ENCODE measurements around the gene C6orf136.

Gene C6orf136

DNA sequence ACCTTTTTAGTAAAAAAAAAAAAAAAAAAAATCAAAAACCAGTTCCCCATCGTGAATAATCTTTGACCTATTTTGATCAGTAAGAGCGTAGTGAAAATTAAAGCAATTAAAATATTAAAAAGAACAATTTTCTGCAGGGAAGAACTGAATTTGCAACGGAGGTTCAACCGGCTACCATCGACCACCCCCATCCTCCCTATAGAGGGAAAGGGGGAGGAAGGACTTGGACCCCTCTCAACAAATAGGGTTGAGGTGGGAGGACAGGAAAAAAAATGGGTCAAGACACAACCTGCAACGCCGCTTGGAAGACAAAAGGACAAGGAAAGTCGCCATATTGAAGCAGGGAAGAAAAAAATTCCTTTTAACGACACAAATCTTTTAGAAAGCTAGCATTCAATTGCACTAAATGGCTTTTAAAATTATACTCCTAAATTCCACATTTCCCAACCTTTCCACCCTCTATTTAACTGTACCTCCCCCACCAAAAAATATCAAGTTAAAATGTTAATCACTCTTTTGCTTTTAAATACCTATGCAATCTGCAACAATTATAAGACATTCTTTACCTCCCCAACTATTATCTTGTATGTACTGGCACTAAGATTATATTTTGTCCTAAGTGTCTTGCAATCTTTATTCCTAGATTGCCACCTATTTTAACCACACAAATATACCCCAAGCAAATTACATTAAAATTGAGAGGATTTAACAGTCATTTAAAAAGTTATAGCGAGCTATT lies 31.5 kb upstream of the C6orf136 start:
- FAIRE-seq, result no peak
- no peak for DNase-seq (ENCODE audit: insufficient read length, low spot score)

DNA sequence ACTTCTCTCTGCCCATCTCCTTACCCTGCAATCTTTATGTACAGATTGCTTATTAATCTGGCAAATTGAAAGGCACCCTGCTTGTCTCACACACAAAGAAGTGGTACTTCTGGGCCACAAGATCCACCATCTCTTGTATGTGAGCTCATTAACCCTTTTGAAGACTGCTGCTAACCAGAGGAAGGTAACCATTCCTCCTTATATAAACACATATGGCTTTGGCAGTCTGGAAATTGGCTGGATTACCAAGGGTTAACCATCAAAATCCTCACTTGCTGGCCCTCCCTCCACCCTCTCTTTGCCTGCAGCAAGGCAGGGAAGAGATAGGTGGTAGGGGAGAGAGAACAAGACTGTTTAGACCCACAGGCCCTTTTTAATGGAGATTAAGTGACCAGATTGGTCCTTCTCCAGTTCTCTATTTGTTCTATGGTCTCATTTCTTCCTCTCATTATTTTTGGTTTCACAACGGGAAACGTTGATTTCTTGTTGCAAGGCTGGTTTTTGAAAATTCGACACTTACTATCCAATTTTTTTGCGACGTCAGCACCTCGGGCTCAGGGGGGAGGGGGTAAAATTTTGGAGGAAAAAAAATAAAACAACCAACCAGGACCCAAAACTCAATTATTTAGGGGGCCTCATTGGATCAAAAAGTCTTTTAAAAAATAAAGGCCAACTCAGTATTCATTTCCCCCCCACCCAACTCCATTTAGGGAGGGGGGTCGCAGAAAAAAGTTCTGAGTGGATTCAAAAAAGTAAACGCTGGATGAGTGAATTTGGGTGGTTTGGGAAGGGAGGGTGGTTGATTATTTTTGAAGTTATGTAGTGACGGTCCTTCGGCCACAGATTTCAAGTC lies 30.7 kb upstream of the C6orf136 start:
- no peak for FAIRE-seq

DNA sequence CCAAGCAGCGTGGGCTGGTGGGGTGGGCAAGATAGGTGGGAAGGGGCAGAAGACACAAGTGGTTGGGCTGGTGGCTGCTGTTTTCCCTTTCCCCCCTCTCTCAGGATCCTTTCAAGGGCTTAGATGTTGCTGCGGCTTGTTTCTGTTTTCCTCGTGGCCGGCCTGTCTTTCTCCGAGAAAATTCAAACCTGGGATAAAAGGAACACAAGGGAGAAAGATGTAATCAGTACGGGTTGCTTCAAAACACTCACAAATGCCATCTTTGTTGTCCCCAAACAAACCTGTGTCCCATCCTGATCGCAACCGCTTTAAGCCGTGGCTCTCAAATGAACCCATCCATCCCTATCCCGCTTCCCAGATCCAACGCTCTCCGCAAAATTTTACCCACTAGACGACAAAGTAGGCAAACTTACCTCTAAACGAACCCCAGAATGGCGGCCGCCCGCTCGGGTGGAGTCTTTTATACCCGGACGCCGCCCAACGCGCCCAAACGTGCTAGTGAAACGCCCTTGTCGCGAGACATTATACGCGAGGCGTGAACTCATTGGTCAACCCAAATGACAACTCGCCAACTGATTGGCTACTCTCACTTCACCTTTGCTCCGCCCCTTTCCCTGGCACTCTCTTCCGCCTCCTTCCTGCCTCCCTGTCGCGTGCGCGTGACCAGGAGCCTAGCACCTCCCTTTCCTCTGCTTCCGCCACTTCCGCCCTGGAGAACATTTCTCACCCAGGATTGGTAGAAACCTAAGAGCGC lies 29.9 kb upstream of the C6orf136 start, which contains the start of gene PPP1R10:
PPP1R10 (minus strand) TSS at position 433 of the 754 bp plus-strand sequence. CDS start 7,299 bp downstream, outside the sequence.
- FAIRE-seq (peak; percentile 95), DNase-seq (ENCODE audit: insufficient read length, low spot score) (peak; percentile 94)

More for the DNA sequence above, 30.7 kb upstream of the C6orf136 start:
- no peak for DNase-seq (ENCODE audit: insufficient read length, low spot score)

DNA sequence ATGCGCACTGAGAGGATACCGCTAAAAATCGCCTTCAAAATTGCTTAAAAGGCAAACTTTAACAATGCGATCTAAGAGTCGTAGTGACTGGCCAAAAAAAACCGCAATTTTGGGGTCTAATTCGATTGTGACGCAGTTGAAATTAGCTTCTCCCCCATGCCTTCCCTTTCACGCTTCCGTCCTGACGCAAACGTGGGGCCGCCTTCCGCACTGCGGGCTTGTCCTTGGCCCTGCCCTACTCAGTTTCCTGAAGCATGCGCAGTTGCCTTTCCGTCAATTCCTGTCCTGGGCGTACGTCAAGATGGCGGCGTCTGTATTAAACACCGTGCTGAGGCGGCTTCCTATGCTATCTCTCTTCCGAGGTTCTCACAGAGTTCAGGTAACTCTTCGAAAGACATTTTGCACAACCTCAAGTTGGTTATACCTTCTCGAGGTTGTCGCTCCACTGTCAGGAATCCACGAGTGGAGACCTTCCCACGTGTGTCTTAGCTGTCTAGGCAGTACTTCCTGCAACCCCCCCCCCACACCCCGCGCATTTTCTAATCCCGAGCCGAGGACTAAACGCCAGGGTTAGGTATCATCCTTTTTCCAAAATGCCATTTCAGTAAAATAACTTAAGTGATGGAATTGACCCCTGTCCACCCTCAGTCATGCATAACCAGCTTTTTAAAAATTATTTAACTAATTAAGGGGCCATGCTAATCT lies 29.2 kb upstream of the C6orf136 start, which contains the start of gene MRPS18B:
MRPS18B (plus strand) TSS at position 276 of the 705 bp plus-strand sequence; CDS start at position 302, 26 bp downstream.
- no peak for FAIRE-seq

DNA sequence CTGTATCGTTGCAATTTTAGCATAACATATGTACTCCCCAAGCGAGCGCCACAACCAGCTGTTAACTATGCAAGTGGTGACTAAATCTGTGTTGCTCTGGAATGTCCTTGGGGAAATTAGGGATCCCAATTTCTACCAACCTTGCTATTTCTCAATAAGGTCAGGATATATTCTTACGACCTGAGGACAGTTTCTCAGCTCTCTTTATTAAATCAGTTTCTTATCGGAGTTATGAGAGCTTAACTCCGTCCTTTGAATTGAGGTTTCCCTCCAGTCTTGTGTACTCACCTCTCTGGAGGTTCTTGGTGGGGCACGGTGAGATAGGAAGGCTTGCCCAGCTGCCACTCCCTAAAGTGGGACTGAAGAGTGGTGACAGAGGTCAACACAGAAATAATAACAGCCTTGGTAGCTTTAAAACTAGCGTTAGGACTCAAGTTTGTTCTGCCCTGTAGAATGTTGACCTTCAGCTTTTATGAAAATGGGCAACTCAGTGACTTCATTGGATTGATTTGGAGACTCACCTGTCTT lies 28.6 kb upstream of the C6orf136 start:
- FAIRE-seq (no peak), DNase-seq (ENCODE audit: insufficient read length, low spot score) (no peak)

More for the DNA sequence above, 29.2 kb upstream of the C6orf136 start, which contains the start of gene MRPS18B:
- peak; percentile 91 for DNase-seq (ENCODE audit: insufficient read length, low spot score)

DNA sequence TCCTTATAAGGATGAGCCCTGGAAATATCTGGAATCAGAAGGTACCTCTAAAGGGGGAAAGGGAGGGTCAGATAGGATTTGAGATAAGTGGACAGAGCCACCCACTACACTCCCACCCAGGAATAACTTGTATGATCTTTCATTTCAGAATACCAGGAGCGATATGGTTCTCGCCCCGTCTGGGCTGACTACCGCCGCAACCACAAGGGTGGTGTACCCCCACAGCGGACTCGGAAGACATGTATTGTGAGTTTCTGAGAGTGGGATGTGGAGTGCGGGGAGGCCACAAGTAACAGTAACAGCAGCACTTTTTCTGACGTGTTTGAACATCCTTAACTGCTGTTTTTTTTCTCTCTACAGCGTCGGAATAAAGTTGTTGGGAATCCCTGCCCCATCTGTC lies 27.4 kb upstream of the C6orf136 start:
- DNase-seq (ENCODE audit: insufficient read length, low spot score), result no peak
- FAIRE-seq, result no peak

DNA sequence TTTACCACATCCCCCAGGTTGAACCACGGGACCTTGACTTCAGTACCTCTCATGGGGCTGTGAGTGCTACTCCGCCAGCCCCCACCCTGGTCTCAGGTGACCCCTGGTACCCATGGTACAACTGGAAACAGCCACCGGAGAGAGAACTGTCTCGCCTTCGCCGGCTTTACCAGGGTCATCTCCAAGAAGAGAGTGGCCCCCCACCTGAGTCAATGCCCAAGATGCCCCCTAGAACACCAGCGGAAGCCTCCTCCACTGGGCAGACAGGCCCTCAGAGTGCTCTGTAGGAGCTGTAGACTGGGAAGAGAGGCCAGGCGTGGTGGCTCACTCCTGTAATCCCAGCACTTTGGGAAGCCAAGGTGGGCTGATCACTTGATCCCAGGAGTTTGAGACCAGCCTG lies 21.4 kb upstream of the C6orf136 start:
- DNase-seq (ENCODE audit: insufficient read length, low spot score) (no peak), FAIRE-seq (no peak)

DNA sequence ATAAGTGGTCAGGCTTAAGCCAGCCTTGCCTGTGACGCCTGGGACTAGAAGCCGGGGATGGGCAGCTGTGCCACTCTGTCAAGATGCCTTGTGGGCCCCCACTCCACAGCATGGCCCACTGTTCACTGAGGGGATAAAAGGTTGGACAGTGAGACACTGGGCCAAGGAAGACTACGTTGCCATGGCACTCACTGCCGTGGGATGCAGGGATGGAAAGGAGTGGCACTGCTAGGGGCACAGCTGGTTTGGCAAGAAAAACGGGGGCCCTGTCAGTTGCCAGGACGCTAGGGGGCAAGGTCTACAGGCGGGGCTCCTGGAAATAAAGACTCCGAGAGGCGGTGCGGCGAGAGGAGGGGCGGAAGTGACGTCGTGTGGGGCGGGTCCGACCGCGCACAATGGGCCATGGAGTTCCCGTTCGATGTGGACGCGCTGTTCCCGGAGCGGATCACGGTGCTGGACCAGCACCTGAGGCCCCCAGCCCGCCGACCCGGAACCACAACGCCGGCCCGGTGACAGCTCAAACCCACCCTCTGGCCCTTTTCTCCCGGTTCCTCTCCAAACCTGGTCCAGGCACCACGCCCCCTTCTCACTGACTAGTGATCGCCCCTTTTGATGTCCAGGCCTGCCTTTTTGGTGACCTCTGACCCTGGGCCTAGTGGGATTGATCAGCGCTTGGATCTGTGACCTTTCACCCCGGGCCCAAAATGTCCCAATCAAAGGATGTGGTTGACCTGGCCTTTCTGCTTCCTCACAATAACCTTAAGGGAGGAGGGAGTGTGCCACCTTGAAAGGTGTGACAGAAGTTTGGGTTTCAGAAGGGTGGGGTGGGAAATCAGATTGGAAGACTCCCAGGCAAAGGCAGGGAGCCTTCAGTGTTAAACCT lies 20.2 kb upstream of the C6orf136 start, which contains the start of gene ATAT1:
ATAT1 (plus strand) TSS at position 391 of the 883 bp plus-strand sequence.
- FAIRE-seq (peak; percentile 74), DNase-seq (ENCODE audit: insufficient read length, low spot score) (peak; percentile 92)

DNA sequence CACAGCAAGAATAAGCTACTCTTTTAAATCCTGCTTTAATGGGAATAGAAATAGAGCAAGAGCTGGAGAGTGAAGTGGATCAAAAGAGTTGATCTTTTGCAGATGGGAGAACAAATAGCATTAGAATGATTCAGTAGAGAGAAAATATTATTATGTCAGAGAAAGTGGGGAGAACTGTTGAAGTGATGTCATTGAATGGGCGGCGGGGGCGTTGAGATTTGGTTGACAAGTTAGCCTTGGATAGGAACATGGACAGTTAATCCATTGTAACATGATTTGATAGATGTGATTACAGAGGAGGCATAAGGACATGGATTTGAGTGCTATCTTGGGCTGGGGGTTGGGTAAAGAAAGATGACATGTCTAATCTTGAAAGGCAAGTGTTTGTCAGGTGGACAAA lies 11.1 kb upstream of the C6orf136 start:
- FAIRE-seq, result no peak
- no peak for DNase-seq (ENCODE audit: insufficient read length, low spot score)

DNA sequence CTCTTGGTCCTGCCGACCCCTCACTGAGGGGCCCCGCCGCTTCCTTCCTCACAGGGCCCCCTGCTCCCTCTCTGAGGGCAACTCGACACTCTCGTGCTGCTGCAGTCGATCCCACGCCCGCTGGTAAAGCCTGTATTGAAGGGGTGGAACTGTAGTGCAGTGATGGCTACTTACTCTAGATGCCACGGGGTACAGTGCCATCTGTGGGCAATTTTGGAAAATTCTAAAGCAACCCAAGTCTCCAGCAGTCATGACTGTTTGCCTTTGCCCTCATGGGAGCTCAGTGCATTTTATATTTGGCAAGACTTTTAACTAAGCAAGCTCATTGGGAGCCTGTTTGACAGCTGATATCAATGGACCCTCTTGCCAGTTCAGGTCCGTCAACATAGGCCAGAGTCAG lies 6.5 kb upstream of the C6orf136 start:
- DNase-seq (ENCODE audit: insufficient read length, low spot score) (no peak), FAIRE-seq (no peak)

DNA sequence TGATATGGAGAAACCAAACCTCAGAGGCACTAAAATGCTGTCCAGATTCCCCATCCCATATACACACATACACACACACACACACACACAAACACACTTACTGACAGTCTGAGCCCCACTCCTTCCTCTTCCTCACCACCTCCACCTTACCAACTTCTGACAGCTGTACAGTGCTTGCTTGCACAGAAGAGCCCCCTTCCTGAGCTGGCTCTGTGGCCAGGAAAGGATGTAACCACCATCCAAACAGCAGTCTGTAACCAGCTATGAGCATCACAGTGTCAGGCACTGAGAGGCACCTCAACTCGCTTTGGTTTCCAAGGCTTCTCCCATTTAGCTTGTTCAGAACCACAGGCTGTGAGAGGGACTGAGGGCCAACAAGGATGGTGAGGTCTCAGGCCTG lies 5.9 kb upstream of the C6orf136 start:
- no peak for FAIRE-seq
- no peak for DNase-seq (ENCODE audit: insufficient read length, low spot score)

DNA sequence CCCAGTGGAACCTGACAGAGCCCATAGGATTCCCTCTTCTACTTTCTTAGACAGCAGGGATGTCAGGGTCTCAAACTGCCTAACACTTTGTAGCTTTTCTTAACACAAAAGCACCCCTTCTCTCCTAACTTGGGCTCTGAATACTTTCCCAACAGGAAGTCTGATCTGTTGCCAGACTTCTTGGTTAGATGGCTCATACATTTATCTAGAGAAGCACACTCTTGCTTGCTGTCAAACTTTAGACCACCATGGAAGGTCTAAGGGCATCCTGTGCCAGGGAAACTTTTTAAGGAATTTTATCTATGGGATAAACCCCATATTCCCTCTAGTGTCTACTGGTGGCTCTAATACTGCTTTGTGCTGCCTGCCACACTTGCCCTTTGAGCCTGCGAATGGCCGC lies 3.3 kb upstream of the C6orf136 start:
- FAIRE-seq (no peak), DNase-seq (ENCODE audit: insufficient read length, low spot score) (no peak)

DNA sequence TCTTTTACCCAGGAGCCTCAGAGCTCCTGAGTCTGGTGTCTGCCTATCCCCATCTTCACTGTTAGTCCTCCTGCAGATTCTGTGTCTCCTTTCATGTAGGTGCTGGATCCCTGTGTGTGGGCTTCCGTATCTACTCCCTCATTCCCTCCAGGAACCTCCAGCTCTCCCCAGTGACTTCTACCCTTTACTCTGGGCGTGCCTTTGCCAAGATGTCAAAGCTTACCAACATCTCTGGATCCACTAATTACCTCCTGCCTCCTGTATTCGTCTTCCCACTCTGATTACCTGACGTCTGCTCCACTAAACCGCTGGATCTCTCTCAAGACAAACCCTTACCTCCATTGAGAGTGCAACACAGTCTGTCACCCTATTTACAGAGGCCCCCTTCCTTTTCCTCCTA lies 2.2 kb upstream of the C6orf136 start:
- no peak for FAIRE-seq
- no peak for DNase-seq (ENCODE audit: insufficient read length, low spot score)

DNA sequence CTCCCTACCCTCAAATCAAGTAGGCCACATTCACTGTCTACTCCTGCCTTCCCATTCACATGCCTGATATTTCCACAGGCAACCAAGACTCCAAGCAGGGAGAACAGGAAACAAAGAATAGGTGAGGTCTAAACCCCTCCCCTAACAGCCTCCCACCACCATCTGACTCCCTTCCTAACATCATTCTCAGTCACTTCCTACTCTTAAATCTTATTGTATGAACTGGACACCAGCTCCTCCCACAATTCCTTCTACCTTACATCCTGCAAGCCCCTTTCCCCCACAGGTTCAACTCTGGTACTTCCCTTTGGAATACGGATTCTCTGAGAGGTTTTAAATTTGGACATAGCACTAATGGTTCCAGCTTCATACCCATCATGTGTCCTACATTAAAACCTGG lies 944 bp upstream of the C6orf136 start:
- DNase-seq (ENCODE audit: insufficient read length, low spot score) (no peak), FAIRE-seq (no peak)

DNA sequence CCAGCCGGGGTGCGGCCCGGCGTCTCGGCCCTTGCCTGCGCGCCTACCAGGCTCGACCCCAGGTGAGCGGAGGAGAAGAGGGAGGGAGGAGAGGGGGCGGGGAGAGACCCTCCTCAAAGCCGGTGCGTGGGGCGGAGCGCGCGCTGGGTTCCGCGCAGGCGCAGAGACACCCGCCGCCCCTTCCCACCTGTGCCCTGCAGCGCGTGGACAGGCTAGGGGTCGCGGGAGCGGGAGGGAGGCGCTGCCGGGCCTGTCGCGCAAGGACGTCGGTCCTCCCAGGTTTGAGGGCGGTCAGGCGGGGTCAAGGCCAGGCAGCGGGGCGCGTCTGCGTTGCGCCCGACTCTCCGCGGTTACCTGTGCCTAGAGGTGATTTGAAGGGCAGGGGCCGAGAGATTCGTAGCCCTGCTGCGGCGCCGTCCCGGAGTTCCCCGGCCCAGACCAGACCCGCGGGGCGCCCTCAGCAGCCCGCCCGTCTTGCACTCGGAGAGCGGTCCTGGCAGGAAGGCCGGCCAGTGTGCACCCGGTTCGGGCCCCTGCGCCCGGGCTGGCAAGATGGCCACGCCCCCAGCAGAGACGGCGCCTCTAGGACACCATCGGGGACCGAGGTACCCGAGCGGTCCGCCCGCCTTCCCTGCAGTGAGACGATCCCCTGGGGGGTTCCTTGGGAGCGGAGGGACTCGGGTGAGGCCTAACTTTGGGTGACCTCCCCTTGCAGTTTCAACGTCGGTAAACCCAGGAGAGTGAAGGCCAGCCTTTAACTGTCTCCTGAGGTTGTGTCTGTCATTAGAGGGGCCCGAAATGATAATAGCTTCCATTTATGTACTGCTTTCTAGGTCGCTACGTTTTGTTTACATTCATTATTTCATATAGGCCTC lies 546 bp downstream of the C6orf136 start:
- peak; percentile 42 for FAIRE-seq
- peak; percentile 88 for DNase-seq (ENCODE audit: insufficient read length, low spot score)

DNA sequence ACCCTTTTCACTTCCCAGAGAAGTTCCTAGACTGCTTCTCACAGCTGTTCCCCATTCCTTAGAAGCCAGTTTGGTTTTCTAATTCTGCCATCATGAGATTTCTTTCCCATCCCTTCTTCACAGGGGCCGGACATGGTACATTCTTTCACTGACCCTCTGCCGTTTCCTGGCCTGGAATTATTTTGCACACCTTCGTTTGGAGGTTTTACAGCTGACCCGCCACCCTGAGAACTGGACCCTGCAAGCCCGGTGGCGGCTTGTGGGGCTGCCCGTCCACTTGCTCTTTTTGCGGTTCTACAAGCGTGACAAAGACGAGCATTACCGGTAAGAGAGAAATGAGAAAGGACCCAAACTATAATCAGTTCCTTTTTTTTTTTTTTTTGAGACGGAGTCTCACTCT lies 4.2 kb downstream of the C6orf136 start:
- no peak for FAIRE-seq

DNA sequence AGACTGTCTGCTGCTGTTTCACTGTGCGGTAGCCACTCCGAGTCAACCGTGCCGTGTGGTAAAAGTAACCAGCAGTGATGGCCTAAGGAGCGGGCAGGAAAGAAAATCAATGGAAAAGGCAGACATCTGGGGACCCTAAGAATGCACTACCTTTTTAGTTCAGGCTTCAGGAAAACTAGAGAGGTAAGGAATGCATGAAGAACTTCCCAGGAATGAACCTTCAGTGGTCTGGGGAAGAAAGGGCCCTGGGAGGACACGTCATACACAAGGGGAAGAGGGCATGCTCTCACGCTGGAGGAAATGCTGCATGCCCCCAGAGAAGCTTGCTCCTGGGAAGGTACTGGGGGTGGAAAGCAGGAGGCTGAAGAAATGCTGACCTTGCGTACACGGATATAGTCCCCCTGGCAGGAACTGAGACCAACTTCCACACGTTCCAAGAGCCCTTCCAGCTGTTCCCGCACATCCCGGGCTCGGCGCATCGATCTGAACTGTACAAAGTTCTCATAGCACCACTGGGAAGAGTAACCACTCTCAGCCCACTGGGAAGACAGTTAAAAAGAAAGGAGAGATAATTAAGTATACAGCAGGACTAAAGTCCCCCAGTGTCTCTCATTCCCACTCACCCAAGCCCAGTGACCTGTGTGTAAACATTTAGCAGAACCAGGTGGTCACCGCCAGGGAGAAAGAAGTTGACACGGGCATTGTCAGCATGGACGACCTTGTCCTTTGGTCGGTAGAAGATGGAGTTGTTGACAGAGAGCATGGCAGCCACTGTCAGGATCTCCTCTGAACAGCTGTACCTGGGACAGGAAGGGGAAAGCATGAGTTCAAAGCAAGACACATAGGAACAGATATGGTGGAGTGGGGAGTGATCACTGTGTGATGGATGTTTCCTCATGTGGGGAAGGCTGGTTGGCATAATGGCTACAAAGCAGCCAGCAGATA lies 8.1 kb downstream of the C6orf136 start:
- DNase-seq (ENCODE audit: insufficient read length, low spot score), result no peak
- no peak for FAIRE-seq

More for the DNA sequence above, 4.2 kb downstream of the C6orf136 start:
- DNase-seq (ENCODE audit: insufficient read length, low spot score), result no peak

All from HTR-8/SVneo (cell line).